Kidney (tissue), 14 donors: ENCODE measurements around the gene BMERB1. TPM values are rescaled to one million over a fixed set of nuclear protein-coding genes. Genes with fewer than 3 reads are reported as not detected.

ENCODE experiments used
- DNase-seq, 5 donors: peaks; one replicate each; pipeline ENCODE4 v3.0.0-alpha.2; 2013 to 2020
- FAIRE-seq: peaks from 2 replicates; lab custom pipeline; 2012; peaks lifted over from hg19 to GRCh38; lab: Jason Lieb, UNC
- H3K27ac ChIP-seq, 2 donors: one replicate each; pipeline ENCODE4 v1.7.0; 2013; ENCODE audit warnings: low read depth in 2 of 2, low read length in 2 of 2, inconsistent platforms in 1 of 2
- H3K27me3 ChIP-seq: one replicate; pipeline ENCODE4 v1.7.1; 2013; ENCODE audit warnings: low read length, inconsistent platforms; ENCODE audit not compliant: control insufficient read depth, insufficient read depth
- H3K36me3 ChIP-seq, 3 donors: one replicate each; pipeline versions ENCODE4 v1.7.0 to v1.7.1; 2013; ENCODE audit warnings: low read length in 3 of 3, control low read depth in 1 of 3, inconsistent platforms in 1 of 3; ENCODE audit not compliant: insufficient read depth in 3 of 3, control insufficient read depth in 2 of 3
- H3K4me1 ChIP-seq, 3 donors: one replicate each; pipeline versions ENCODE4 v1.7.0 to v1.7.1; 2013; ENCODE audit warnings: low read length in 3 of 3, inconsistent platforms in 1 of 3, low read depth in 1 of 3; ENCODE audit not compliant: control insufficient read depth in 2 of 3, insufficient read depth in 2 of 3
- H3K4me3 ChIP-seq, 3 donors: one replicate each; pipeline versions ENCODE4 v1.7.0 to v1.8.1; 2013; ENCODE audit warnings: low read length in 3 of 3, control low read depth in 1 of 3, inconsistent platforms in 1 of 3
- H3K9ac ChIP-seq, 3 donors: one replicate each; pipeline versions ENCODE4 v1.7.0 to v1.7.1; 2013; ENCODE audit warnings: low read length in 3 of 3, control low read depth in 1 of 3, inconsistent platforms in 1 of 3
- H3K9me3 ChIP-seq, 3 donors: one replicate each; pipeline versions ENCODE4 v1.7.0 to v1.7.1; 2013; ENCODE audit warnings: low read length in 3 of 3, control low read depth in 1 of 3, inconsistent platforms in 1 of 3; ENCODE audit not compliant: control insufficient read depth in 2 of 3, insufficient read depth in 1 of 3
- CTCF ChIP-seq: IDR thresholded peaks from 3 replicates; pipeline ENCODE4 v1.5.1; 2012; ENCODE audit warnings: mild to moderate bottlenecking, moderate library complexity, borderline replicate concordance; ENCODE audit not compliant: insufficient read depth; ENCODE audit errors: extremely low read depth
- intact Hi-C: fragments of 100-400 bp; cut with DNase I; formaldehyde crosslinking; loops from one replicate; pipeline ENCODE4 v1.11.1; 2022
- polyA plus RNA-seq: library from polyadenylated mRNA; stranded (reverse); fragments of 350-450 nt; fragmentation: Illumina TruSeq; extraction: RNeasy Lipid Tissue Mini Kit (QIAGEN cat#74804); gene quantifications from one replicate; pipeline ENCODE4 v1.2.3, GENCODE V29; 2014; ENCODE audit warnings: low read depth, low replicate concordance; ENCODE audit not compliant: insufficient read depth
- total RNA-seq: library from RNA; stranded (reverse); fragmentation: NEBNext Ultra II Directional; extraction: Animal tissue kit (Norgen Biotek cat#: 25700); gene quantifications from one replicate; pipeline ENCODE4 v1.2.1, GENCODE V29; 2021
- donor health status: control.
- donor health status: control.
- donor health status: control.
- donor health status: control.
- donor health status: control.
- donor health status: DM: yes; HTN: yes; CAD: no.
- donor health status: Normal renal cell carcinoma (clear cell type).

Gene BMERB1
- total and polyA plus RNA-seq, 2 donors from 2014 or later: 33.4 to 48.8 TPM

GRCh38 chr16:15611610-15612009 is 177.2 kb downstream of the BMERB1 start:
- intact Hi-C loops: no loop called here
- H3K27me3 ChIP-seq: no peaks in the 10 kb centered on the region
- H3K27ac ChIP-seq: no peak overlapping the region
- peaks cover 0 to 6% (median 5%) of the 10 kb centered on the region in 3 donors for H3K4me1 ChIP-seq
- peaks cover 17 to 55% (median 42%) of the 10 kb centered on the region in 3 donors for H3K36me3 ChIP-seq
- DNase-seq: no peak
- H3K4me3 ChIP-seq: no peak overlapping the region
- no peak overlapping the region for H3K9ac ChIP-seq
- no peak for FAIRE-seq
- TF ChIP-seq CTCF: no peak
- H3K9me3 ChIP-seq: no peaks in the 10 kb centered on the region

GRCh38 chr16:15613676-15614075 is 179.3 kb downstream of the BMERB1 start:
- FAIRE-seq: no peak
- peaks cover 19 to 56% (median 46%) of the 10 kb centered on the region in 3 donors for H3K36me3 ChIP-seq
- H3K4me3 ChIP-seq: no peak overlapping the region
- no peak for TF ChIP-seq CTCF
- no peak overlapping the region for H3K27ac ChIP-seq
- H3K27me3 ChIP-seq: no peaks in the 10 kb centered on the region
- H3K9me3 ChIP-seq: no peaks in the 10 kb centered on the region
- no peak for DNase-seq
- no peak overlapping the region for H3K9ac ChIP-seq
- H3K4me1 ChIP-seq: peaks cover 0 to 5% (median 3%) of the 10 kb centered on the region in 3 donors
- intact Hi-C loops: no loop called here

- no peak overlapping the region for H3K9ac ChIP-seq
- H3K4me1 ChIP-seq: peaks cover 0 to 5% (median 3%) of the 10 kb centered on the region in 3 donors
- H3K4me3 ChIP-seq: no peak overlapping the region
- DNase-seq (no peak), FAIRE-seq (no peak)
- no peaks in the 10 kb centered on the region for H3K9me3 ChIP-seq
- intact Hi-C loops: no loop called here
- peak overlapping the region in 1 of 2 donors; percentile 26 for H3K27ac ChIP-seq
- peaks cover 25 to 45% (median 45%) of the 10 kb centered on the region in 3 donors for H3K36me3 ChIP-seq
- no peak for TF ChIP-seq CTCF
- H3K27me3 ChIP-seq: no peaks in the 10 kb centered on the region
These were observed 181.6 kb downstream of the BMERB1 start for GRCh38 chr16:15616012-15616411.
